Activated naive CD8-positive, alpha-beta T cell treated with anti-CD3 and anti-CD28 coated beads, Interleukin-2, amount 50 U/mL, for 16 hours (primary cell): ENCODE data around the gene RTN4R.
"Not testable (repeated sequence)": the region's sequence is repeated elsewhere in the genome, so short reads cannot be mapped to it uniquely, and the experiment has no call there.

Experiments used
- DNase-seq: peaks from one replicate; pipeline ENCODE4 v3.0.0-alpha.2; 2020; ENCODE audit warnings: low read depth, low spot score

RTN4R gene

GRCh38 chr22:20305894-20306645, 38.0 kb upstream of the RTN4R start:
- DNase-seq = no peak

- not testable (repeated sequence) for DNase-seq
These were observed 37.2 kb upstream of the RTN4R start for GRCh38 chr22:20305230-20305893.

GRCh38 chr22:20304646-20305045, 36.5 kb upstream of the RTN4R start:
- no peak for DNase-seq

- DNase-seq = not testable (repeated sequence)
These were observed 35.1 kb upstream of the RTN4R start for GRCh38 chr22:20303229-20303534.

GRCh38 chr22:20302438-20303228, 34.5 kb upstream of the RTN4R start:
- DNase-seq = no peak

GRCh38 chr22:20299746-20300136, 31.6 kb upstream of the RTN4R start:
- no peak for DNase-seq

GRCh38 chr22:20298803-20299745, 31.0 kb upstream of the RTN4R start:
- peak; percentile 90 for DNase-seq

GRCh38 chr22:20298110-20298802, 30.1 kb upstream of the RTN4R start:
- DNase-seq = no peak

GRCh38 chr22:20297414-20298109, 29.4 kb upstream of the RTN4R start:
- DNase-seq = no peak

- DNase-seq = no peak
These were observed 28.5 kb upstream of the RTN4R start for GRCh38 chr22:20296598-20296997.

GRCh38 chr22:20295262-20296064, 27.3 kb upstream of the RTN4R start:
- DNase-seq = no peak

- no peak for DNase-seq
These were observed 24.6 kb upstream of the RTN4R start for GRCh38 chr22:20292673-20293232.

- no peak for DNase-seq
These were observed 24.0 kb upstream of the RTN4R start for GRCh38 chr22:20292108-20292507.

GRCh38 chr22:20291604-20292063, 23.5 kb upstream of the RTN4R start:
- no peak for DNase-seq

GRCh38 chr22:20291249-20291586, 23.1 kb upstream of the RTN4R start:
- DNase-seq = no peak

GRCh38 chr22:20290578-20291248, 22.6 kb upstream of the RTN4R start:
- DNase-seq = no peak

- no peak for DNase-seq
These were observed 21.9 kb upstream of the RTN4R start for GRCh38 chr22:20290045-20290392.

GRCh38 chr22:20289182-20290044, 21.3 kb upstream of the RTN4R start:
- not testable (repeated sequence) for DNase-seq
